ENCODE data around the gene SULT2B1.

SULT2B1 gene

GRCh38 chr19:48637449-48637947 lies 85.5 kb downstream of the SULT2B1 start:
- peak; percentile 98 for DNase-seq

GRCh38 chr19:48637948-48638830 lies 86.2 kb downstream of the SULT2B1 start:
- peak; percentile 90 for DNase-seq

DNA sequence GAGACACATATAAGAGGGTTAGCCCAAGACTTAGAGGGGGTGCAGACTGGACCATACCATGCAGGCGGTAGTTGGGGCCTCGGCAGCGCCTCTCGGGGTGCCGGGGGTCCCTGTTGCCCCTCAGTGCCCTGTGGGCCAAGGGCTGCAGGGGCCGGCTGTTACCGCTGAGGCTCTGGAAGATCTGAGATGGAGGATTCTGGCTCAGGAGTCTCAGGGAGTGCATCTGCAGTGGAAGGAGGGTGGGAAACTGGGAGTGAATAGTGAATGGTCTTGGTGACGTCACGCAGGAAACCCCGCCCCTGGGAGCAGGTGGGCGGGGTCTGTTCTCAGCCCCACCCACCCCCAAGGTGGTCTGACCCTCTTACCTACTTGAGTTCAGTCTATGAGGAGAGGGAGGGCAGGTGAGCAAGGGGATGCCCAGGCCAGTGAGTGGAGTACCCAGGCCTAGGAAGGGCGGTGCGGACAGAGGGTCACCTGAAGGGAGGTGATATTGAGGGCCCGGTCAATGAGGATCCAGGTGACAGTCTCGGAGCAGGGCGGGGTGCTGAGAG lies 86.9 kb downstream of the SULT2B1 start:
- DNase-seq, result no peak

DNA sequence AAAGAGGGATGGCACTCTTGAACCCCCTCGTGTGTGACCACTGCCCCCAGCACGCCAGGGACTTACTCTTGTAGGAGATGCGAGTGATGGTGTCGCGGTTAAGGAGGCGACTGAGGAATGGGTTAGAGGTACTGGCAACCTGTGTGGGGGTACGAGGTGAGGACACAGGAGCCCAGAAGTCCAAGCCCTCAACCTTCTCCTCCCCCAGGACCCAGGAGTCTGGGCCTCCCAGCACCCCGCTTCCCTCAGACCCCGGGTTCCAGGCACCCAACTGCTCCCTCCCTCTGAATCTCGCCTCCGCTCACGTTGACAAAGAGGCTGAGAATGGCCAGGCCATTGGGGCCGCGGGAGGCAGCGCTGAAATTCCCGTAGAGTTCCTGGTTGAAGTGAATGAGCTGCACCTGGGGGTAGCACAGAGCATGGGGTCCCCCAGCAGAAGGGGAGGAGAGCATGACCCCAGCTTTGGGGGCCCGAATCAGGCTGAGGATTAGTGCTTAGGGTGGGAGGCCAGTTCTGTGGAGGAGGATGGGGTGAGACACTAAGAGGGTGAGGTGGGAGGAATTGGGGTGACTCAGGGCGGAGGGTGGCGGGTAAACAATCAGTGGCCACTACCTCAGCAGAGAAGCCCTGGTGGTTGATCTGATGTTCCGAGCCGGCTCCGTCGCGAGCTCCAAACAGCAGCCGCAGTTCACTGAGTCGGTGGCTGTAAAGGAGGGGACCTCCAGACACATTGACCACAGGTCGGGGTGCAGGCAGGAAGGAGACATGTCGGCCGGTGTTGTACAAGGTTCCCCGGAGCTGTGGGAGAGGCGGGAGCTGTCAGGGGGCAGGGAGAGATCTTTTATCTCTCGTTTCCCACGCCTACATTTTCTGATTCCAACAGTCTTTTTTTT lies 87.8 kb downstream of the SULT2B1 start:
- no peak for DNase-seq

DNA sequence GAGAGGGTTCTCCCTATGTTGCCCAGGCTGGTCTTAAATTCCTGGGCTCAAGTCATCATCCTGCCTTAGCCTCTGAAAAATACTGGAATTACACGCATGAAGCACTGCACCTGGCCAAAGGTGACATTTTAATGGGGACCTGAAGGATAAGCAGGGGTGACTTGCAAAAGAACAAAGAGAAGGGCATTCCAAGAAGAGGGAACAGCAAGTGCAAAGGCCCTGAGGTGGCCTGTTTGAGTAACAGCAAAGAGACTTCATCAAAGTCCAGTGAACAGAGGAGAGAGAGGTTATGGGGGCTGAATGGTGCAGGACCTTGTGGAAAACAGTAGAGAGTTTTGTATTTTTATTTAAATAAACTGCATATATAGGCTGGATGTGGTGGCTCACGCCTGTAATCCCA lies 89.9 kb downstream of the SULT2B1 start:
- no peak for DNase-seq

DNA sequence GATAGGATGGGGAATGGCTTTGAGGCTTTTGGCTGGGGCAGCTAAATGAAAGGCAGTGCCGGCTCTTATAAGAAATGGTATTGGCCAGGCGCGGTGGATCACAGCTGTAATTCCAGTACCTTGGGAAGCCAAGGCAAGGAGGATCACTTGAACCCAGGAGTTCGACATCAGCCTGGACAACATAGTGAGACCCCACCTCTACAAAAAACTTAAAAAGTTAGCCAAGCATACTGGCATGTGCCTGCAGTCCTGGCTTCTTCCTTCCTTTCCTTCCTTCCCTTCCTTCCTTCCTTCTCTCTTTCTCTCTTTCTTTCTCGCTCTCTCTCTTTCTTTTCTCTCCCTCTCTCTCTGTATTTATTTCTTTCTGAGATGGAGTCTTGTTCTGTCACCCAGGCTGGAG lies 90.9 kb downstream of the SULT2B1 start:
- no peak for DNase-seq

DNA sequence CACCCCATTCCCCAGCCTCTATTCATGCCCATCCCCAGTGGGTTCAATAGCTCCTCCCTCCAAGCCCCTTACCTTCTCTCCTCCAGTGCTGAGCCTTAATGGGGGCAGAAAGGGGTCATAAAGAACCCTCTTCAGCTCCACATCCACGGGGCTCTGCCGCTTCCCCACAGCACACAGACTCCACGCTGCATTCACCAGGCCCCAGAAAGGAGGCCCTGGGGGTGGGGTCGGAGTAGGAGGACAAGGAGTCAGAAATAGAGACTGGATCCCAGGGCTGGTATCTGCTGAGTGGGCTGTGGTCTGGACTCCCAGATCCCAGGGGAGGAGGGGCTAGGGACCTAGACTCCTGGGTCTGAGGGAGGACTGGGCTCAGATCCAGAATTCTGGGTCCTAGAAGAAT lies 92.4 kb downstream of the SULT2B1 start:
- no peak for DNase-seq

GRCh38 chr19:48644839-48645619 lies 93.1 kb downstream of the SULT2B1 start:
- peak; percentile 85 for DNase-seq

- peak; percentile 72 for DNase-seq
Observed at GRCh38 chr19:48645620-48646000, 93.6 kb downstream of the SULT2B1 start.

GRCh38 chr19:48646001-48646721 lies 94.2 kb downstream of the SULT2B1 start, which contains the start of gene CA11:
Gene CA11 (minus strand): TSS chr19:48646187. CDS start chr19:48645632, 555 bp downstream.
- peak; percentile 82 for DNase-seq

DNA sequence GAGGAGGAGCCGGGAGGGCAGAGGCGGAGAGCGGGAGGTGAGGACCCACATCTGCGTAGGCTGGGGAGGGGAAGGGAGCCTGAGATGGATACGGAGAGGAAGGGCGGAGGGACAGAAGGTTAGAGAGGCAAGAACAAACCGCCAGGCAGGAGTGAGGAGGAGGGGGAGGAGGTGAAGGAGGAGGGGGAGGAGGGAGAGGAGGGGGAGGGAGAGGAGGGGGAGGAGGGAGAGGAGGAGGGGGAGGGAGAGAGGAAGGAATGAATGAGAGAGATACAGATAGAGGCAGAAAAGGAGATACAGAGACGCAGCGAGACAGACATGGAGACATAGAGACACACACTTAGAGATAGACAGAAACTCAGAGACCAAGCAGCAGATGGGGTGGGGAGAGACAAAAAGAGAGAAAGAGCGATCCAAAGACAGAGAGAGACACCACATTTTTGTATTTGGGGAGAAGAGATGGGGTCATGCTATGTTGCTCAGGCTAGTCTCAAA lies 94.8 kb downstream of the SULT2B1 start:
- no peak for DNase-seq

DNA sequence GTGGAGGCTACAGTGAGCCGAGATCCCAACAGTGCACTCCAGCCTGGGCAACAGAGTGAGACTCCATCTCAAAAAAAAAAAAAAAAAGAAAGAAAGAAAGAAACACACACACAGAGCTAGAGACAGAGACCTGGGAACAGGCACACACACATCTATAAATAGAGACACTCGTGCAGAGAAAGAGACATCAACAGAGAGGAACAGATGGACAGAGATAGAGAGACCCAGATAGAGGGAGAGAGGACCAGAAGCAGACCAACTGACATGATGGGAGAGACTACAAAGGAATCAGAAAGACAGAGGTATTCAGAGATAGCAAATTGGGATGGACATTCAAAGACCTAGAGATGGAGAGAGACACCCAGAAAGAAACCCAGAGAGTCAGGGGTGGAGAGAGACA lies 96.2 kb downstream of the SULT2B1 start:
- DNase-seq, result no peak

All from DMS 273 treated with DMSO at 0.1 percent for 48 hours (cell line).